Iris pigment epithelial cell (primary cell): ENCODE measurements around the gene LTA4H.

Experiments
- DNase-seq: peaks from one replicate; pipeline ENCODE4 v3.0.0-alpha.2; 2011; ENCODE audit warnings: low read depth

The LTA4H gene

DNA sequence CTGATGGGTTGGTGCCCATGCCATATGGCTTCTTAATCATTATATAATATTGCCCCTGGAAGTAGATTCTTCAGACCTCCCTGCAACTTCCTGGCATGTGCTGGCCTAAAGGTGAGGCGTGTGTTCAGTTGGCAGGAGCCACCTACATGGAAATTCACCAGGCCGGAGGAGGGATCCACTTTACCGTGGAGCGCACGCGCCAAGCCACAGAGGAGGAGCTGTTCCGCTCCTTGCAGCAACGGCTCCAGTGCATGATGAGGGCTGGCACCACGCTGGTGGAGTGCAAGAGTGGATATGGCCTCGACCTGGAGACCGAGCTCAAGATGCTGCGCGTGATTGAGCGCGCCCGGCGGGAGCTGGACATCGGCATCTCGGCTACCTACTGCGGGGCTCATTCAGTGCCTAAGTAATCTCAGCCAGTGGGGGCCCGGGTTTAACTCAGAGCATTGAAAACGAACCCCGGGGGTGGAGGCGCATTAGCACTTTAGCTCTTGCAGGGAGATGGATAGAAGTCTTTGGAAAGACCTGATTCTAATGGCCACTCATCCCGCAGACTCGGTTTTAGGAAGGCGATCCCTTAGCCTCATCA is 78.7 kb downstream of the LTA4H start:
- no peak for DNase-seq

DNA sequence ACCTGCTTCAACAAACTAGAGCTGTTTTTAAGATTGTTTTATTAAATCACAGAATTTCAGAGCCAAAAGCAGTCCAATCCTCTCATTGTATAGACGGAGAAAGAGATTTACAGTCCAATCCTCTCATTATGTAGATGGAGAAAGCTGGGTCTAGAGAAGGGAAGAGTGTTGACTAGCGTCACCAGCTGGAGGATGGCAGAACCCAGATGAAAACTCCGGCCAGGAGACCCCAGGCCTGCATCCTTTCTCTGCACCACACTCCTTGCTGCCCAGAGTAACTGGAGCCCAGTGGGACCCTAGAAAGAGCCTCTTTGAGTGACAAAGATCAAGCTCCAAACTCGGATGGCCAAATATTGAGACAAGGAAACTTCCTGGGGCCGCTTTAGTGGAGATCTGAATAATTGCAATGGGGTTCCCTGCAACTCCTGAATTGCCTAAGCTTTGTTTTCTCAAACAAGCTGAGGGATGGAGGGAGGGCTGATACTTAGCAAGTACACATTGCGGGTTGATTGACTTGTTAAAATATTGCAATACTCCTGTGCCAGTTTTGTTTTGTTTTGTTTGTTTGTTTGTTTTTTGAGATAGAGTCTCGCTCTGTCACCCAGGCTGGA is 79.7 kb downstream of the LTA4H start:
- no peak for DNase-seq

DNA sequence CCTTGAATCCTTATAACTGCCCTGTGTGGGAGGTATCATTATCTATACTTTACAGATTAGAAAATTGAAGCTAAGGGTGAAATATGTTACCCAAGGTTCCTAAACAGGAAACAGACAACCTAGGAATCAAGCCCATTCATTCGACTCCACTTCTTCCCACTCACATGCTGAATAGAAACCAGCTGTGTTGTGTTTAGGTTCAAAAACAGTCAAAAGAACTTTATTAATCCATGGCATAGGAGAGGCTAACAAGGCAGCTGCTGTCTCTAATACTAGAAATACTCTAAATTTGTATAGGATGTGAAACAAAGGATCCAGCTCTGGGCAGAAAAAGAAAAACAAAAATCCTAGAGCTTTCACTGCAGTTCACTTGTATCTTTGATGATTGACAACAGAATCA is 82.4 kb downstream of the LTA4H start:
- no peak for DNase-seq

DNA sequence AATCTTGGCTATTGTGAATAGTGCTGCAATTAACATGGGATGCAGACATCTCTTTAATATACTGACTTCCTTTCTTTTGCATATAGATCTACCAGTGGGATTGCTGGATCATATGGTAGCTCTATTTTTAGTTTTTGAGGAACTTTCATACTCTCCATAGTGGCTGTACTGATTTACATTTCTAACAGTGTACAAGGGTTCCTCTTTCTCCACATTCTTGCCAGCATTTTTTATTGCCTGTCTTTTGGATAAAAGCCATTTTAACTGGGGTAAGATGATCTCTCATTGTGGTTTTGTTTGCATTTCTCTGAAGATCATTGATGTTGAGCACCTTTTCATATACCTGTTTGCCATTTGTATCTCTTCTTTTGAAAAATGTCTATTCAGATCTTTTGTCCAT is 83.9 kb downstream of the LTA4H start:
- DNase-seq = no peak
